ENCODE results near the gene LRMDA.

LRMDA gene

DNA sequence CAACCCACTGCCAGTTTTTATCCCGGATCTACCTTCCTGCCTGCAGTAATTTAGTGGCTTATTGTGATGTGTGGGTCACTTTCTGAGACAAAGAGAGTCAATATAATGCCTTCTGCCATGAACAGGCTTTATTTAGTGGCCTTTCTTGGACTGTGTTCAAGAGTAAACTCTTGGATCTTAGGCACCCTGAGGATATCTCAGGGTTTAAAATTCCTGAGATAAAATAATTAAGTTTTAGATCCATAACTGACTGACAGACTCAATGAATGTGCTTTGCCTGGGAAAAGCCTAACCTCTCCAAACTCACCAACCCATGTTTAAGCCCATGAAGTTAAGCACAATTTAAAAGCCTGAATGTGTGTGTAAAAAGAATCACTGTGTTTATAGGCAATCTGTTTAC is 564.3 kb downstream of the LRMDA start:
- no peak overlapping the region for H3K4me3 ChIP-seq (ENCODE audit: low read depth, low read length)
- TF ChIP-seq, protein P1, sequence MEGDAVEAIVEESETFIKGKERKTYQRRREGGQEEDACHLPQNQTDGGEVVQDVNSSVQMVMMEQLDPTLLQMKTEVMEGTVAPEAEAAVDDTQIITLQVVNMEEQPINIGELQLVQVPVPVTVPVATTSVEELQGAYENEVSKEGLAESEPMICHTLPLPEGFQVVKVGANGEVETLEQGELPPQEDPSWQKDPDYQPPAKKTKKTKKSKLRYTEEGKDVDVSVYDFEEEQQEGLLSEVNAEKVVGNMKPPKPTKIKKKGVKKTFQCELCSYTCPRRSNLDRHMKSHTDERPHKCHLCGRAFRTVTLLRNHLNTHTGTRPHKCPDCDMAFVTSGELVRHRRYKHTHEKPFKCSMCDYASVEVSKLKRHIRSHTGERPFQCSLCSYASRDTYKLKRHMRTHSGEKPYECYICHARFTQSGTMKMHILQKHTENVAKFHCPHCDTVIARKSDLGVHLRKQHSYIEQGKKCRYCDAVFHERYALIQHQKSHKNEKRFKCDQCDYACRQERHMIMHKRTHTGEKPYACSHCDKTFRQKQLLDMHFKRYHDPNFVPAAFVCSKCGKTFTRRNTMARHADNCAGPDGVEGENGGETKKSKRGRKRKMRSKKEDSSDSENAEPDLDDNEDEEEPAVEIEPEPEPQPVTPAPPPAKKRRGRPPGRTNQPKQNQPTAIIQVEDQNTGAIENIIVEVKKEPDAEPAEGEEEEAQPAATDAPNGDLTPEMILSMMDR (IDR thresholded peaks at IDR 0.05; ENCODE audit: low read depth, low read length, missing control alignments) = no peak
- DNase-seq (ENCODE audit: low read depth) = no peak

DNA sequence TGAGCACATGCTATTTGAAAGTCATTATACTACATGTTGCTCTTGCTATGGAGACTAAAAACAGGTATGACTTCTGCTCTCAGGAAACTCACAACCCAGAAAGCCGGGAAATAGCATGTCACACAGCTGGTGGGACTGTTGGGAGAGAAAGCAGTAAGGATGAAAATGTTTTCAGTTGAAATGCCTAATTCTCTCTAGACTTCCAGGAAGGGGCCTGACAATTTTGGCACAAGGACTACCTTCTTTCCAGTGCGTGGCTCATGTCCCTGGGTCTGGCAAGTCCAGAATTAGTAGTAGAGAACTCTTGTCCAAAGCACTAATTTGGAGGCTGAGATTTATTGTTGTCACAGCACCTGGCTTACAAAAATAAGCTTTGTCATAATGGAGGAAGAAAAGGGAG is 567.6 kb downstream of the LRMDA start:
- H3K4me3 ChIP-seq (ENCODE audit: low read depth, low read length) = no peak overlapping the region
- TF ChIP-seq, protein P1 (IDR thresholded peaks at IDR 0.05; ENCODE audit: low read depth, low read length, missing control alignments) = no peak

DNA sequence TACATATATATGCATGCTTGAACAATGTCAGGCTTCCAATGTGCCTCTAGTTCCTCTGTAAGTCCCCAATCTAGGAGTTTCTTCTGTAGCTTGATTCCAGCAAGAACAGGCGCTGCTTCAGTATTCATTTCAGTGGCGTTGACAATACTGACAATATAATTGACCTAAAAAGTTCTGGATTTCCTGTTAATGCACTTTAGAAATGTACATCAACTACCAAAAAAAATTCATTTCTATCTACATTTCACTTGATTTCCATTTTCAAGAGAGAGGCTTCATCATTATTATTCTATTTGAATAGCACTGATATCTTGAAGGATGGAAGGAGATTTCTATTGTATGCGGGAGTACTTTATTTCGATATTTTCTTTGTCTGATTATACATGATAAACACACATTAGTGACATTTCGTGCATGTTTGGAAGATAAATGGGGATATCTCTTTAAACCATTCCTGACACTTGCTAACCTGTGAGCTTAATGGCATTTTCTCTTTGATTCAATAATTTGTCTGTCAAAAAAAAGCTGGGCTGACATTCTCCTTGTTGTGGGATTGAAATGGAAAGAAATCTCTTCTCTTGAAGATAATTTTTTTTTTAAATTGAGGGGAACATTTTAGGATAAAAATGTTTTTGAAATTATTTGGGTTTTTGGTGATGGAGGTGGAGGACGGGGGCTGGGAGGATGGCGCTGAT is 568.2 kb downstream of the LRMDA start:
- TF ChIP-seq, protein P1 (IDR thresholded peaks at IDR 0.05; ENCODE audit: low read depth, low read length, missing control alignments) = no peak
- no peak for DNase-seq (ENCODE audit: low read depth)
- no peak overlapping the region for H3K4me3 ChIP-seq (ENCODE audit: low read depth, low read length)

More for the DNA sequence above, 567.6 kb downstream of the LRMDA start:
- no peak for DNase-seq (ENCODE audit: low read depth)

DNA sequence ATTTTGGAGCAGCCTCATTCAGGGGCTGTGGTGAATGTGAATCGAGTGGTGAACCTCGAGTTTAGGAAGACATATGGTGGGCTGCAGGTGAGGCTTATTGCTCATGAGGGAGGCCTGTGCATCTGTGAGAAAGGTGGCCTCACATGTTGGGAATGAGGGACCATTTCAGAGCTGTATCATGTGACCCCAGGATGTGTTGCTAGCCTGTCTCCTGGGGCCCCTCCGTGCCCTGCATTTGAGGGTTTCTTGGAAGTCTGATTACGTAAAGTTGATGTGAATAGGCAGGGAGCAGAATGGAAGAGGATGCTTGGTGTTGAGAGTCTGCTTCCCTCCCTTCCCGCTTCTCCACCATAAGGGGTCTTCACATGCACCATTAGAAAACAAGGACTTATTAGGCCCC is 569.1 kb downstream of the LRMDA start:
- H3K4me3 ChIP-seq (ENCODE audit: low read depth, low read length) = no peak overlapping the region
- no peak for DNase-seq (ENCODE audit: low read depth)
- TF ChIP-seq, protein P1 (IDR thresholded peaks at IDR 0.05; ENCODE audit: low read depth, low read length, missing control alignments) = no peak

DNA sequence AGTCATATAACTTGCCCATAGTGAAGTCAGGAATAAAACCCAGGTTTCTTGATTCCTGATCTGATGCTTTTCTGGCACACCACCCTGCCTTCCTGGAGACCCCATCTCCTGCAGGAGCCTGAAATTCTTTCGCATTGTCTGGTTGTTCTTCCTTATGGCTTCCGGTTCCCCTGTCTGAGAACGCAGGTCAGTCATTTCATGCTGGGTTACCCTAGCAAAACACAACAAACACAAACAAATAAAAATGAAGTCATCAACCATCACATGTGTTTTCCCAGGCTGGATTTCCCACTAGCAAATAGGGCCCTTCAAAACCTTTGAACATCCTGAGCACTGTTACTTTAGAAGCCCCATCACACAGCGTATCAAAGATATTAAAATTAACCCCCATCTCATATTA is 569.6 kb downstream of the LRMDA start:
- TF ChIP-seq, protein P1 (IDR thresholded peaks at IDR 0.05; ENCODE audit: low read depth, low read length, missing control alignments) = no peak
- H3K4me3 ChIP-seq (ENCODE audit: low read depth, low read length) = no peak overlapping the region
- DNase-seq (ENCODE audit: low read depth) = no peak

DNA sequence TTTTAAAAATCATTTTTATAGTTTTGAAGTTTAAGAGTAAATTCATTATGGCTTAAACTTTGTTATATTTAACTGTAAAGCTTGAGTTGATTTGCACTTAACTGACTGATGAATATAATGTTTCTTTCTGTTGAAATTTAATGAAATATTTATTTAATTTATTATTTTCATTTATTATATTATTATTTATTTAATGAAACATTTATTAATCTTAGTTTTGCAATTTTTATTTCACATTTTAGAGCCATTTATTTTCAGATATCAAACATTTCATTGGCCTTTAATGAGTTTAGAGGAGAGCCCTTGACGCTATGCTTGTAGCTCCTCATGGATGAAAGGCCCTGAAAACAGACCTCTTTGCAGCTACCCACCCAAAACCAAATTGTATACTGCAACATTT is 570.0 kb downstream of the LRMDA start:
- TF ChIP-seq, protein P1 (IDR thresholded peaks at IDR 0.05; ENCODE audit: low read depth, low read length, missing control alignments) = no peak
- no peak overlapping the region for H3K4me3 ChIP-seq (ENCODE audit: low read depth, low read length)
- no peak for DNase-seq (ENCODE audit: low read depth)

DNA sequence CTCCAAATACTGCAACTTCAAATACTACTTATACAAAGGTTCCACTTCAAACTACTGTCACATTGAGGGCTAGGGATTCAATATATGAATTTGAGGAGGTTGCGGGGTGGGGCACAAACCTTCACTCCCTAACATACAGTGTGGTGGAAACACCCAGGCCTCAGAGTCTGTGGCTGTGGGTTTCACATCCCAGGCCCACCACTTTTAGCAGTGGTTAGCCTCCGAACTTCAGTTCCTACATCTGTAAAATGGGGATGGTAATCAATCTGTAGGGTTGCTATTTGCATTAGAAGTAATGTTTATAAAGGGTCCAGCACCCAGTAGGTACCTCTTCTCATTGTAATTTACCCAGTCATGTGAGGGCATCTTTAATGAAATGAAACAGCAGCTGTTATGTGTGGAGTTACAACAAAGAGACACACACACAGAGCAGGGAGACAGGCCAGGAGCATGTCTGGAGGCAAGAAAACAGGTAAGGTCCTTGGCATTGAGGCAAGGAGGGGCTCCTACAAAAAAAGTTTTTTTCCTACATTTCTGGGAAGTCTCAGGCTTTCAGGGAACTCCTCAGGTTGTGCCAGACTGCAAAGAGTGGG is 570.9 kb downstream of the LRMDA start:
- TF ChIP-seq, protein P1 (IDR thresholded peaks at IDR 0.05; ENCODE audit: low read depth, low read length, missing control alignments) = no peak
- DNase-seq (ENCODE audit: low read depth) = no peak
- H3K4me3 ChIP-seq (ENCODE audit: low read depth, low read length) = no peak overlapping the region
